GM21576 (cell line): ENCODE measurements around the gene PROP1.
"Not testable (repeated sequence)": the region's sequence is repeated elsewhere in the genome, so short reads cannot be mapped to it uniquely, and the experiment has no call there.

Experiments
- ATAC-seq: cut with Tn5 transposase; IDR thresholded peaks from one replicate; pipeline ENCODE4 v1.9.1; 2021; ENCODE audit warnings: mild to moderate bottlenecking, moderate library complexity; ENCODE audit not compliant: unreplicated experiment

The PROP1 gene

GRCh38 chr5:177995691-177996595 lies at the start of gene PROP1:
Gene PROP1 (minus strand): TSS chr5:177996242. CDS start chr5:177995933, 309 bp downstream.
- ATAC-seq = no peak

DNA sequence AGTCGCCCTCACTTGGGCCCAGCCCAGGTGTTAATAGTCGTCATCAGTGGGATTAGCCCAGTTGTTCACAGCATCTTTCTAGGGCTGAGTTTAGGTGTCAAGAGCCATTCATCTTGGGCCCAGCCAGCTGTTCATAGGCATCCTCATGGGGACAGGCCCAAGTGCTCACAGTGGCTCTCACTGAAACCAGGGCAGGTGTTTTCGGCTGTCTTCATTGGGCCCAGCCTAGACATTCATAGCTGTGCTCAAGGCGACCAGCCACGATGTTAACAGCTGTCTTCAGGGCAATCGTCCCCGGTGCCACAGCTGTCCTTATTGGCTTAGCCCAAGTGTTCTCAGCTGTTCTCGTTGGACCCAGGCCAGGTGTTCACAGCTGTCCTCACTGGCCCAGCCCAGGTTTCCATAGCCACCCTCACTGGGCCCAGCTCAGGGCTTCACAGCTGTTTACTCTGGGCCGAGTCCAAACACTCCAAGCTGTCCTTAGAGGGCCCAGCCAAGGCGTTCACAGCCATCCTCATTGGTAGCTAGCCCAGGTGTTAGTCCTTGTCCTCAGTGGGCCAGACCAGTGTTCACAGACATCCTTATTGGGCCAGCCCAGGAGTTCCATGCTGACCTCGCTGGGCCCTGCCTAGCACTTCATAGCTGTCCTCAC lies 23.5 kb upstream of the PROP1 start:
- ATAC-seq = not testable (repeated sequence)

GRCh38 chr5:178012758-178013157 lies 16.7 kb upstream of the PROP1 start:
- ATAC-seq = not testable (repeated sequence)

- not testable (repeated sequence) for ATAC-seq
Measured at GRCh38 chr5:178011816-178012554, 15.9 kb upstream of the PROP1 start.

GRCh38 chr5:178007272-178007671 lies 11.2 kb upstream of the PROP1 start:
- ATAC-seq = not testable (repeated sequence)

DNA sequence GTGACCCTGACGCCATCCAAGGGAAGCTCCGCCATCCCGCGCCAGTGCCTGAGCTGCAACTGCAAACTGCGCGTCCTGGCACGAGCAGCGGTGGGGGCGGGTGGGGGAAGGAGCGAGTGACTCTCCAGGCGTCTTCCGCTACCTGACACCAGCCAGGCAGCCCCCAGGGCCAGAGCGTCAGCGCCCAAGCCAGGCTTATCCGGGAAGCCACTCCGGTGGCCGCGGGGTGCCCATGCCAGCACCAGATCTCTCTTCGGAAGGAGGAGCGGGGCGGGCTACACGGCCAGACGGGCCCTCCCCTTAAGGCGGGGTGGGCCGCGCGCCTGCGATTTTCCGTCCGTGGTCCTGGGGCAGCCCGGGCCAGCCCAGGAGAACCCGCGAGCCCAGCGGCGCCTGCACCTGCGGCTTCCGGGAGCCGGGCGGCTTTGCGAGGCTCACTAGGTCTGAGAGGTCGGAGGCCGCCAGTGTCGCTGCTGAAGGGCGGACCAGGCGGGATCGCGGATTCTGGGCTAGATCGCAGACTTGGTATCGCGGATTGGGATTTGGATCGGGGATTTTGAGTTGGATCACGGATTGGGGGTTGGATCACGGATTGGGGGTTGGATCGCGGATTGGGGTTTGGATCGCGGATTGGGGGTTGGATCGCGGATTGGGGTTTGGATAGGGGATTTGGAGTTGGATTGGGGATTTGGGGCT lies 10.6 kb upstream of the PROP1 start:
- peak; percentile 58 for ATAC-seq

- ATAC-seq = peak; percentile 29
Measured at GRCh38 chr5:178006181-178006535, 10.1 kb upstream of the PROP1 start.

DNA sequence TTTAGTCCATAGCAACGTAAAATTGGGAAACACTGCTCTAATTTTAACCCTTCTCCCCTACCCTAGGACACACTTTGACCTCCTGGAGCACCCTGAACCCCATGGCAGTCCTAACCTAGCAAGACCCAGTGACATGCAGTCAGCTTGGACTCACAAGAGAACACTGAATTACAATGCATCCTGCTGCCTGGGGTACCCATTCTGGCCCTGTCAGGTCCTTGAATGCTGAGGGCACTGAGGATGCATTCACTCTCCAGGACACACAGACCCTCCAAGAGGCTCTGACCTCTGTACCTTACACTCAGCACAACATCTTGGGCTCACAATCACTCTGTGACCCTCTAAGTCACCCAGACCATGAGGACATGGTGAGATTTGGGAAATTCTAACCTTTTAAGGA lies 1.8 kb upstream of the PROP1 start:
- no peak for ATAC-seq

DNA sequence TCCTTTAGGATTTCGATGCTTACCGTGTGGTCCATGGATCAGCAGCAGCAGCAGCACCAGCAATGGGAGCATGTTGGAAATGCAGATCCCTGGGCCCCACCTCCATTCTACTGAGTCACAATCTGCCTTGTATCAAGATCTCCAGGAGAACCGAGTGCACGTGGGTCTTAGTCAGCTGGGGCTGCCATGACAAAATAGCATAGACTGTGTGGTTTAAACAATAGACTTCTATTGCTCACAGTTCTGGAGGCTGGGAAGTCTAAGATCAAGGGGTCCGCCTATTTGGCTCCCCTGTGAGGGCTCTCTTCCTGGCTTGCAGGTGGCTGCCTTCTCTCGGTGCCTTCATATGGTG lies 1.3 kb upstream of the PROP1 start:
- ATAC-seq = no peak

DNA sequence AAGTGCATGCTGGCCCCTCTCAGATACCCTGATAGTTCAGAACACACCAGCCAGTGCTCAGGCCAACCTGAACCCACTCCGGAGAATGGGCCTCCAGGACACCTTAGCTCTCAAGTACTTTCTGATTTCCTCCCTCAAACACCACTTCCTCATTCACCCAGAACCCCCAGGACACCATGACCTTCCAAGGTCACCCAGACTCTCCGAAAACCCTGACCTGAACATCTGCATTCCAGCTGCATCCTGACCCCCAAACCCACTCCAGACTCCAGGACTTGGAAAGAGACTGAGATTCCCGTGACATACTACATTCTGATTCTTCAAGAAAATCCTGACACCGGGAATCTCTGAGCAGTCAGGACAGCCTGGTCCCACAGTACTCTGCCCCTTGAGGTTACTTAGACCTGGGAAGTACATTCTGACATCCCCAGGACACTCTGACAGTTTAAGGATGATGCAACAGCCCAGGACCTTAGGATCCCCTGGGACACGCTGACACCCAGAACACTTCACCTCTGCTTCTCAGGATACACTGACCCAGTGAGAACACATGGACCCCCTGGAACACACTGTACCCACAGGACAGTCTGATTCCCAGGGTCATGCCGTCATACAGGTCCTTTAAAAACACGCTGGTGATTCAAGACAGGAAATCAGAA lies 747 bp upstream of the PROP1 start:
- ATAC-seq = no peak

GRCh38 chr5:177994561-177995190 lies 1.4 kb downstream of the PROP1 start:
- no peak for ATAC-seq

DNA sequence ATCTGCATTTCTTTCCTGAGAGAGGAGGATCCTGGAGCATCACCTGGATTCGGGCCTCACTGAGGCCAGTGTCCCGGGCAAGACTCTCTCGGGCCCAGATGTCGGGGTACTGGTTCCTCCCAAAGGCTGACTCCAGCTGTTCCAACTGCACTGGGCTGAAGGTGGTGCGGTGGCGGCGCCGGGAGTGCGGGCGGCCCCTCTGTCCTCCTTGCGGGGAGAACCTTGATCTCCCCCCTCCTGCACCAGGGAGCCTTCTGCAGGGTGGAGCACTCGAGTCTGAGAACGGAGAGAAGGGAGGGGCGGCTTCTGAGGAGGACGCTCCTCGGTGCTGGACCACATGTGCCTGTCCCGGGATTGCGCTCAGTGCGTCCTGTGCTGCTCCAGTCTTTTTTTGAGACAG lies 2.0 kb downstream of the PROP1 start:
- ATAC-seq = no peak

DNA sequence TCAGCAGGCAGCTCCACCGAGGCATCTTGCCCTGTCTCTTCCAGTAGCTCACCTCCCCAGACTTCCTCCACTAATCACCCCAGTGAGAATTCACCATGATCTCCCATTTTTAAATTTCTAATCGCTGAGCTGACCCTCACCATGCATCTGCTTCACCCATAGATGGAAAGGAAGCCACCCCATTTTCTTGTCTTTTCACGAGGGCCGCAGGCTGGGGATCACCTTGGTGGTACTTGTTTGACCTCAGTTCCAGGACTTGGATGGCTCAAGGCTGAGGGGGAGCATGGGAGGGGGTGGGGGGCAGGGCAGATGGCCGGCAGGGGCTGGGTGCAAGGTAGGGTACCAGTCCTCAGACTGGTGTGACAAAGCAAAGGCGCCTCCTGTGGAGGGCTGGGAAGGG lies 3.6 kb downstream of the PROP1 start:
- no peak for ATAC-seq

- ATAC-seq = no peak
Measured at GRCh38 chr5:177988989-177989625, 6.9 kb downstream of the PROP1 start.

DNA sequence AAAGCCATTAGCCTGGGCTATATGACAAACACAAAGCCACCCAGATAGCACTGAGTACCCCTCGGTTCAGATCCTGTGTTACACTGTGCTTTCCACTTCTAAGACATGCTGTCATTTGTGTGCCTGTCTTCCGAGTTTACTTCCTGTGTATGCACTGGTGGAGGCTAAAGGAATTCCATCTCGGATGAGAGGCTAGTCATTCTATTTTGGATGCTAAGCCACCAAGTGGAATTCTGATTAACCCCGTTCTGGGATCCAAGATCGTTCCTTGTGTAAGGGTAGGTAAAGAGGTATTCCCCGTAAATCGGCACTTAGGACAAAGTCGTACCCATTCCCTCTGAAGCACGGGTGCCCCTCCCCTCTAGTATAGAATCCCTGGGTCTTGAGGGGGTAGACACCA lies 8.7 kb downstream of the PROP1 start:
- ATAC-seq = no peak

- no peak for ATAC-seq
Measured at GRCh38 chr5:177985430-177986040, 10.5 kb downstream of the PROP1 start.

GRCh38 chr5:177984584-177985206 lies 11.3 kb downstream of the PROP1 start:
- ATAC-seq = no peak

DNA sequence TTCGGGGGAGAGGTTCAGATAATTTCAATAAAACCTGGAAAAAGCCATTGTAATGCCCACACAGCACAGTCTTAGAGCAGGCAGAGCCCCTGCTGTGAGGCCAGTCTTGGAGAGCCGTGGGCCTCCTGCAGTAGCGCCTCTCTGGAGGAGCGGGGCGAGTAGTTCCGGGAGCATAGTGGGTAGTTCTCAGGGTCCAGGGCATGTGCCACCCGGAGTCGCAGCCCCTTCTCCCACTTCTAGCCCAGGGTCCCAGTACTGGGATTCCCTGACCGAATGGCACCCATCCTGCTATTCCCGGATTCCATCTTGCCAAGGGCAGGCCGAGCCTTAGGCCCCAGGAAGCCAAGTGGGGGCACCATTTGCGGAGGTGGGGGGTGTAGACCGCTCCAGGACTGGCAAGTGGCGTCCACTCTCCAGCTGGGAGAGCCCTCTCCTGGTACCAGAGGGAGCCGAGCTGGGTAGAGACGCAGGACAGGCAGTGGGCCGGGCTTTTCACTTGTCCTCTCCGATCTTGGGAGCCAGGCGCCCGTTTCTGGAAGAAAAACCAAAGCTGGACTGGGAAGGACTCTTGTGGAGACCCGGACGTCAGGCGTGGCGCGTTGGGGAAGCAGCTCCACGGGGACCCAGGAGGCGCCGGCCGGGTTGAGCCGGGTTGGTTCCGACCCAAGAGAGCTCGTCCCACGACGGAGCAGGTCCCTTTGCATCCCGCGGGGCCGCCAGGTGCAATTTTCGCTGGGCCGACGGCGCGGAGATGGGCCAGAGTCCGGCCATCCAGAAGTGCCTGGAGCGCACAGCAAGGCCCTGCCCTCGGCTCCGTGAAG lies 12.1 kb downstream of the PROP1 start:
- ATAC-seq = no peak
